ENCODE data around the gene KLHL12.

Gene KLHL12

DNA sequence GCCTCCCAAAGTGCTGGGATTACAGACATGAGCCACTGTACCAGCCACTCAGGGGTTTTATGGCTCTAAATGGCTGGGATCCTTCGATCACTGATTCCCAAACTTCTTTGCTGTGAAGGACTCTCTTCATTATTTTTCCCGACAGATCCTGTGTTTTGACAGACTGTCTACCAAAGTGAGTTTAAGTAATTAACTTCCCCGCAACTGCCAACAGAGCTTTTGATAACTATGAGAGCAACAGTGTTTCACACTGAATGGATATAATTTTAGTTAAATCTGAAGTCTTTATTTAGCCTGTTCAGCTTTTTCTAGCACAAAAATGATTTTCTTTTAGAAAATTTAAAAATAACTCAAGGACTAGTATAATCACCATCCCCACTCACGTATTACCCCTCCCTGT is 25.5 kb downstream of the KLHL12 start:
- H4K20me1 ChIP-seq (ENCODE audit: insufficient read depth, low read length), result no peaks in the 10 kb centered on the region
- H3K9ac ChIP-seq (ENCODE audit: low read length), result no peak overlapping the region
- no peaks in the 10 kb centered on the region for H3K9me3 ChIP-seq (ENCODE audit: low read length)
- no peaks in the 10 kb centered on the region for H3K4me1 ChIP-seq (ENCODE audit: insufficient read depth, low read length, severe bottlenecking)
- no peaks in the 10 kb centered on the region for H3F3A ChIP-seq (ENCODE audit: insufficient read depth, low read length)
- H3K36me3 ChIP-seq (ENCODE audit: insufficient read depth, low read length), result peaks cover 68% of the 10 kb centered on the region
- H3K4me2 ChIP-seq (ENCODE audit: low read length), result no peak overlapping the region
- no peak overlapping the region for H3K4me3 ChIP-seq (ENCODE audit: low read depth, low read length, poor library complexity, severe bottlenecking)
- TF ChIP-seq, protein P1, sequence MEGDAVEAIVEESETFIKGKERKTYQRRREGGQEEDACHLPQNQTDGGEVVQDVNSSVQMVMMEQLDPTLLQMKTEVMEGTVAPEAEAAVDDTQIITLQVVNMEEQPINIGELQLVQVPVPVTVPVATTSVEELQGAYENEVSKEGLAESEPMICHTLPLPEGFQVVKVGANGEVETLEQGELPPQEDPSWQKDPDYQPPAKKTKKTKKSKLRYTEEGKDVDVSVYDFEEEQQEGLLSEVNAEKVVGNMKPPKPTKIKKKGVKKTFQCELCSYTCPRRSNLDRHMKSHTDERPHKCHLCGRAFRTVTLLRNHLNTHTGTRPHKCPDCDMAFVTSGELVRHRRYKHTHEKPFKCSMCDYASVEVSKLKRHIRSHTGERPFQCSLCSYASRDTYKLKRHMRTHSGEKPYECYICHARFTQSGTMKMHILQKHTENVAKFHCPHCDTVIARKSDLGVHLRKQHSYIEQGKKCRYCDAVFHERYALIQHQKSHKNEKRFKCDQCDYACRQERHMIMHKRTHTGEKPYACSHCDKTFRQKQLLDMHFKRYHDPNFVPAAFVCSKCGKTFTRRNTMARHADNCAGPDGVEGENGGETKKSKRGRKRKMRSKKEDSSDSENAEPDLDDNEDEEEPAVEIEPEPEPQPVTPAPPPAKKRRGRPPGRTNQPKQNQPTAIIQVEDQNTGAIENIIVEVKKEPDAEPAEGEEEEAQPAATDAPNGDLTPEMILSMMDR (IDR thresholded peaks at IDR 0.05; ENCODE audit: low read length), result no peak
- no peak for TF ChIP-seq EZH2 (IDR thresholded peaks at IDR 0.05; ENCODE audit: borderline replicate concordance, low read length)
- H2AFZ ChIP-seq (ENCODE audit: low read length), result no peak overlapping the region
- no peaks in the 10 kb centered on the region for H3K79me2 ChIP-seq (ENCODE audit: insufficient read depth, low read length)
- no peak overlapping the region for H3K27ac ChIP-seq (ENCODE audit: low read depth, low read length, poor library complexity, severe bottlenecking)
- no peaks in the 10 kb centered on the region for H3K27me3 ChIP-seq (ENCODE audit: insufficient read depth, low read length)
- no peaks in the 10 kb centered on the region for H3K9me2 ChIP-seq (ENCODE audit: low read depth, low read length)

DNA sequence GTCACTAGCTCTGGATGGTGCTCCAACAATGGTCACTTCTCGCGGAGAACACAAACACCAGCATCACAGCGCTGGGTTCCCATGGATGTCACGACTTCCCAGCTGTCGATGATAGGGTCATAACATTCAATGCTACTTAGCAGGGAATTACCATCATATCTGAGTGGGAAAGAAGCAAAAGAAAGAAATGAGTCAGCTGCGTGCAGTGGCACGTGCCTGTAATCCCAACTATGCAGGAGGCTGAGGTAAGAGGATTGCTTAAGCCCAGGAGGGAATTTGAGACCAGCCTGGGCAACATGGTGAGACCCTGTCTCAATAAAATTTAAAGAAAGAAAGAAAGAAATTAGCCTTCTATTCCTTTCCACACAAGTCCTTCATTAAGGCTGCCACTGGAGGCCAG is 34.5 kb downstream of the KLHL12 start:
- no peak overlapping the region for H3K4me2 ChIP-seq (ENCODE audit: low read length)
- H3K9me2 ChIP-seq (ENCODE audit: low read depth, low read length), result no peaks in the 10 kb centered on the region
- peaks cover 12% of the 10 kb centered on the region for H3K4me1 ChIP-seq (ENCODE audit: insufficient read depth, low read length, severe bottlenecking)
- no peaks in the 10 kb centered on the region for H4K20me1 ChIP-seq (ENCODE audit: insufficient read depth, low read length)
- H2AFZ ChIP-seq (ENCODE audit: low read length), result no peak overlapping the region
- peaks cover 71% of the 10 kb centered on the region for H3K36me3 ChIP-seq (ENCODE audit: insufficient read depth, low read length)
- H3K79me2 ChIP-seq (ENCODE audit: insufficient read depth, low read length), result peaks cover 8% of the 10 kb centered on the region
- H3K4me3 ChIP-seq (ENCODE audit: low read depth, low read length, poor library complexity, severe bottlenecking), result no peak overlapping the region
- H3F3A ChIP-seq (ENCODE audit: insufficient read depth, low read length), result peaks cover 4% of the 10 kb centered on the region; the same call in 1 of the 2 replicates
- no peak overlapping the region for H3K9ac ChIP-seq (ENCODE audit: low read length)
- no peaks in the 10 kb centered on the region for H3K27me3 ChIP-seq (ENCODE audit: insufficient read depth, low read length)
- no peak for TF ChIP-seq EZH2 (IDR thresholded peaks at IDR 0.05; ENCODE audit: borderline replicate concordance, low read length)
- TF ChIP-seq, protein P1 (IDR thresholded peaks at IDR 0.05; ENCODE audit: low read length), result no peak
- H3K27ac ChIP-seq (ENCODE audit: low read depth, low read length, poor library complexity, severe bottlenecking), result no peak overlapping the region
- no peaks in the 10 kb centered on the region for H3K9me3 ChIP-seq (ENCODE audit: low read length)

DNA sequence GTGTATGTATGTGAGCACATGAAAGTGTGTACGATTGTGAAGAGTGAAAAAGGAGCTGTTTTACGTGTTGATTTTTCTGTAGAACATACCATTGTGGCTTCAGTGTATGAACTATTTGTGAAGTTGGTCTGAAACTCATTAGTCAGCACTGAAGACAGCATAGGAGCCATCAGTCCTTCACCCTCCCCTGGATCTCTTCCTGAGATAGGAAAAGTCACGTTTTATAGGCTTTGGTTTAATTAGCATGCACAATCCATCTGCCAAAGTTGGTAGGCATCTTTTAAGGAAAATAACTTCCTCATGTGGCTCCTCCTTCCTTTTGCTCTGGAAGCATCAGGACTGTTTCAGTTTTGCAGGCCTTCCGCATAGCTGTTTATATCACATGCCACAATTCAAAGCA is 36.6 kb downstream of the KLHL12 start:
- H3K27ac ChIP-seq (ENCODE audit: low read depth, low read length, poor library complexity, severe bottlenecking), result no peak overlapping the region
- no peaks in the 10 kb centered on the region for H3K9me2 ChIP-seq (ENCODE audit: low read depth, low read length)
- peaks cover 4% of the 10 kb centered on the region; the same call in 1 of the 2 replicates for H3F3A ChIP-seq (ENCODE audit: insufficient read depth, low read length)
- H3K4me3 ChIP-seq (ENCODE audit: low read depth, low read length, poor library complexity, severe bottlenecking), result no peak overlapping the region
- H3K4me1 ChIP-seq (ENCODE audit: insufficient read depth, low read length, severe bottlenecking), result peaks cover 15% of the 10 kb centered on the region
- H2AFZ ChIP-seq (ENCODE audit: low read length), result no peak overlapping the region
- no peaks in the 10 kb centered on the region for H3K27me3 ChIP-seq (ENCODE audit: insufficient read depth, low read length)
- H3K9me3 ChIP-seq (ENCODE audit: low read length), result no peaks in the 10 kb centered on the region
- H3K4me2 ChIP-seq (ENCODE audit: low read length), result no peak overlapping the region
- H3K79me2 ChIP-seq (ENCODE audit: insufficient read depth, low read length), result peaks cover 13% of the 10 kb centered on the region
- H4K20me1 ChIP-seq (ENCODE audit: insufficient read depth, low read length), result no peaks in the 10 kb centered on the region
- no peak for TF ChIP-seq EZH2 (IDR thresholded peaks at IDR 0.05; ENCODE audit: borderline replicate concordance, low read length)
- TF ChIP-seq, protein P1 (IDR thresholded peaks at IDR 0.05; ENCODE audit: low read length), result no peak
- no peak overlapping the region for H3K9ac ChIP-seq (ENCODE audit: low read length)
- peaks cover 52% of the 10 kb centered on the region for H3K36me3 ChIP-seq (ENCODE audit: insufficient read depth, low read length)

All from OCI-LY1 (cell line).